ENCODE measurements around the gene MS4A3.
"Not testable (repeated sequence)": the region's sequence is repeated elsewhere in the genome, so short reads cannot be mapped to it uniquely, and the experiment has no call there.

MS4A3 gene

DNA sequence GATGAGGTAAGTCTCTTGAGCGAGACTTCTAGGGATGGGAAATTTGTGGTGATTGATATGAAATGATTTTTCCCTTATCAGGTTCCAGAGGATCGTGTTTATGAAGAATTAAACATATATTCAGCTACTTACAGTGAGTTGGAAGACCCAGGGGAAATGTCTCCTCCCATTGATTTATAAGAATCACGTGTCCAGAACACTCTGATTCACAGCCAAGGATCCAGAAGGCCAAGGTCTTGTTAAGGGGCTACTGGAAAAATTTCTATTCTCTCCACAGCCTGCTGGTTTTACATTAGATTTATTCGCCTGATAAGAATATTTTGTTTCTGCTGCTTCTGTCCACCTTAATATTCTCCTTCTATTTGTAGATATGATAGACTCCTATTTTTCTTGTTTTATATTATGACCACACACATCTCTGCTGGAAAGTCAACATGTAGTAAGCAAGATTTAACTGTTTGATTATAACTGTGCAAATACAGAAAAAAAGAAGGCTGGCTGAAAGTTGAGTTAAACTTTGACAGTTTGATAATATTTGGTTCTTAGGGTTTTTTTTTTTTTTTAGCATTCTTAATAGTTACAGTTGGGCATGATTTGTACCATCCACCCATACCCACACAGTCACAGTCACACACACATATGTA is 39.1 kb downstream of the MS4A3 start:
- DNase-seq (ENCODE audit: low read depth in 2 of 2), result no peak

DNA sequence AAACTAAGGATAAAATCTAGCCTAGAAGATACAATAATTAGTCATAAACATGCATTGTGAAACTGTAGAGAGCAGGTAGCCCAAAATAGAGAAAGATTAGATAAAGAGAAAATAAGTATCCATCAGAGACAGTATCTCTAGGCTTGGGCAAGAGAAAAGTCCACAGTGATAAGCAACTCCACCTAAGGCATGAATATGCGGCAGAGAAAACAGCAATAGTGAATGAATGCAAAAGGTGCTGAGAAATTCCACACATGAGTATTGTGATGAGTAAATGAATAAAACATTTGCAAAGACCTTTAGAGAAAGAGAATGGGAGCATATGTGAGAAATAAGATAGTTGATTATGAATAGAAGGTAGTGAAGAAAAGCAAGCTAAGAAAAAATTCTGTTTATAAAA is 40.7 kb downstream of the MS4A3 start:
- DNase-seq (ENCODE audit: low read depth in 2 of 2), result no peak

DNA sequence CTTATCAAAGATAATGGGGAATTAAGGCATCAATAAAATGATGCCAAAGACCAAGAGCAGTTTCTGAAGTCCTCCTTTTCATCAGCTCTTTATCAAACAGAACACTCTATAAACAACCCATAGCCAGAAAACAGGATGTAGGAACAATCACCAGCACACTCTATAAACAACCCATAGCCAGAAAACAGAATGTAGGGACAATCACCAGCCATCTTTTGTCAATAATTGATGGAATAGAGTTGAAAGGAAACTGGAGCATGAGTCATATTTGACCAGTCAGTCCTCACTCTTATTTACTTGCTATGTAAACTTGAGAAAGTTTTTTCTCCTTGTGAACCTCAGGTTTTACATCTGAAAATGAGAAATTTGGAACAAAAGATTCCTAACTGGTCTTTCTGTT is 42.0 kb downstream of the MS4A3 start:
- DNase-seq (ENCODE audit: low read depth in 2 of 2), result no peak

DNA sequence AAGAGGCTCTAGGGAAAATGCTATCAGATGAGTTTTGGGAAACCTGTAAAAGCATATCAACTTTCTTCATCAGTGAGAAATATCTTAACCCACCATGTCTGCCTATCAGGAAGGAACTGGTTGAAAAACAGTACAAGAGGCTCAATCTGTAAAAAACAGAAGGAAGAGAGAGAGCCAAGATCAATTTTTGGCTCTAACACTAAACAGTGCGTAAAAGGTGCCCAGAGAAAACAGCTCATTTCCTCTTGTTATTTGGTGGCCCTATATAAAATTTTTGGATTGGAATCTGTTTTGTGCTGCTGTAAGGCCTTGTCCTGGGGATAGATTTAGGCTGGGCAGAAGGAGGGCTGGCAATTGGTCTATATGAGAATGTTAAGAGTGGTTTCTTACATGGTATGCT is 44.1 kb downstream of the MS4A3 start:
- no peak for DNase-seq (ENCODE audit: low read depth in 2 of 2)

DNA sequence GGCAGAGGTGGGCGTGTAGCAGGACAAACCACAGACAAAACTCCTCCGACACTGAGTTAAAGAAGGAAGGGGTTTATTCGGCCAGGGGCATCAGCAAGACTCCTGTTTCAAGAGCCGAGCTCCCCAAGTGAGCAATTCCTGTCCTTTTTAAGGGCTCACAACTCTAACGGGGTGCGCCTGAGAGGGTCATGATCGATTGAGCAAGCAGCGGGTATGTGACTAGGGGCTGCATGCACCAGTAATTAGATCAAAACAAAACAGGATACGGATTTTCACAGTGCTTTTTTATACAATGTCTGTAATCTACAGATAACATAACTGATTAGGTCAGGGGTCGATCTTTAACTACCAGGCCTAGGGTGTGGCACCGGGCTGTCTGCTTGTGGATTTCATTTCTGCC is 44.9 kb downstream of the MS4A3 start:
- DNase-seq (ENCODE audit: low read depth in 2 of 2), result not testable (repeated sequence)

DNA sequence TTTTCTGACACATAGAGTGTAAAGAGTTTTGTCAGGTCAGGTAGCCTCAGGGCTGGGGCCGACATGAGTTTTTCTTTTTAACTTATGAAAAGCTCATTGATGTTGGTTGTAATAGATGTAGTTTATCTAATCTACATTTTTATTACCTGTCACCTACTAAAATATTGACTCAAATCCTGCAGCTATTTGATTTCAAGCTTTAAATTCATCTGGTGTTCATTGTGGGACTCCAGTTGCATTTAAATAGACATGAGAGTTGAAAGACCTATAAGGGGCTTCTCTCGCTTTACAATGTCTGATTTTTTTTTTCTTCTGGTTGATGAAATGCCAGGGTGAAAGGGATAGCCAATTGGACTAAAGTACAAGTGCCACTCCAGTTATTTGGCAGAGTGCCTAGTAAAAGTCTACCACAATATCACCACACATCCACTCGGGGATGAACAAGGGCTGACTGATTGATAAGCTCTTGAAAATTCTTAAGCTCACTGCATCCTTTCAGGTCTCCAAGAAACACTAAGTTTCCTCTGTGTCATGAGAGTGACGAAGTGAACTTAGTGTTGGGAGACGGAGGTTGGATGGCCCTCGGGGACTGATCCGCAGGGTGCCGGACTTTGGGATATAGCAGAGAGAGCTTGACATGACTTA is 48.1 kb downstream of the MS4A3 start:
- not testable (repeated sequence) for DNase-seq (ENCODE audit: low read depth in 2 of 2)

DNA sequence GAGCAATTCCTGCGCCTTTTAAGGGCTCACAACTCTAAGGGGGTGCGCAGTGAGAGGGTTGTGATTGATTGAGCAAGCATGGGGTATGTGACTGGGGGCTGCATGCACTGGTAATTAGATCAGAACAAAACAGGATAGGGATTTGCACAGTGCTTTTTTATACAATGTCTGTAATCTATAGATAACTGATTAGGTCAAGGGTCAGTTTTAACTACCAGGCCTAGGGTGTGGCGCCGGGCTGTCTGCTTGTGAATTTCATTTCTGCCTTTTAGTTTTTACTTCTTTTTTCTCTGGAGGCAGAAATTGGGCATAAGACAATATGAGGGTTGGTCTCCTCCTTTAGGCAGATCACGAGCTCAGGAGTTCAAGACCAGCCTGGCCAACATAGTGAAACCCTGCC is 52.2 kb downstream of the MS4A3 start:
- DNase-seq (ENCODE audit: low read depth in 2 of 2), result not testable (repeated sequence)

DNA sequence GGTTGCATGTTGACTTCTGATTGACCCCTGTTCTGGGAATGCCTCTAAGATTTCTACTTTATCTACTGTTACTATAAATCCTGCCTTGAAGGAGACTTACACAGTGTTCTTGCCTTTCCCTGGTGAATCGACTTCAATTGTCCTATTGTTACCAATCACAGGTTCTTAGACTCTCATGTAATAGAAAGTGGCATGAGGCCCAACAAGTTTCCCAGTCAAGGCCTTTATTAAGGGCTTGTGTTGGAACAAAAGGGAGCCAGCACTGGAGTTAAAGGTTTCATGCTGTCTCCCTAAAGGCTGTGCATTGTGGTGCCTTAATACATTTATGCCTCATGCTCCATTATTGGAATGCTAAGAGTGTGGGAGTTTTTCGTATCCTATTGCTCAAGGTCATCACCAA is 55.3 kb downstream of the MS4A3 start:
- no peak for DNase-seq (ENCODE audit: low read depth in 2 of 2)

DNA sequence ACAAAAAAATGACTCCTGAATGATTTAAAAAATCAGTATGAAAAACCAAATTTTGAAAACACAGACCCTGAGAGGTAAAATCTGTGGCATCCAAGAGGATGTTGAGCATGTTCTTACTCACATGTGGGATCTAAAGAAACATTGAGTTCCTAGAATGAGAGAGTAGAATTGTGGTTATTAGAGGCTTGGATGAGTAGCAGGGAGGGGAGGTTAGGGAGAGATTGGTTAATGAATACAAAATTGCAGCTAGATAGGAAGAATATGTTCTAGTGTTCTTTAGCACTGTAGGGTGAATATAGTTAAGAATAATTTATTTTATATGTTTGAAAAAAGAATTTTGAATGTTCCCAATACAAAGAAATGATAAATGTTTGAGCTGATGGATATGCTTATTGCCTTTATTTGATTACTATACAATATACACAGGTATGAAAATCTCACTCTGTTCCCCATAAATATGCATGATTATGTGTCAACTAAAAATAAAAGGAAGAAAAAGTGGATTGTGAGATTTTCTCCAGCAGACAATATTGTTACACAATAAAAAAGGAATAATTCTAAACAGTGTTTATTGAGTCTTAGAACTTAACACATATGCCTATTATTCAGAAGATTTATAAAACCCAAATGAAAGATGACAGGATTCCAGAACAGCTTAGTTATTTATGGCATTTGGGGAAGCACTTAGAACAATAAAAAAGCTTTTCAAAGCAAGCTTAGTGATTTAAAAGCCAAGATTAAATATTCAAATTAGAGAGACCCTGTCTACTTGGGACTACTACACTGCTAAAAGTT is 60.7 kb downstream of the MS4A3 start:
- no peak for DNase-seq (ENCODE audit: low read depth in 2 of 2)

DNA sequence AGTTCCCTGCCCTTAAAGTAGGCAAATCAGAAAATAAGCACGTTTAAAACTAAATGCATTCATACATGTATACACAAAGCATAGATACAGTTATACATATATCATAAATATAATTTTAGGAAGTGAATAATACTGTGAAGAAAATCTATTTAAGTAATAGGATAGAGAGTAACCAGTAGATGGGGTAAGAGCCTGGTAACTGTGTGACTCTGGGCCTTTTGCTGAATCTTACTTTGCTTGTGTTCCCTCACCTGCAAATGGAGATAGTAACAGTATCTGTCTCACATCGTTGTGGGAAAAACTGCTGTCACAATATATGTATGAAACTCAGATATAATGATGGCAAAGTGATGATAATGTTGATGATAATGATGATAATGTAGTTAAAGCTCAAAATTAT is 61.9 kb downstream of the MS4A3 start:
- no peak for DNase-seq (ENCODE audit: low read depth in 2 of 2)

DNA sequence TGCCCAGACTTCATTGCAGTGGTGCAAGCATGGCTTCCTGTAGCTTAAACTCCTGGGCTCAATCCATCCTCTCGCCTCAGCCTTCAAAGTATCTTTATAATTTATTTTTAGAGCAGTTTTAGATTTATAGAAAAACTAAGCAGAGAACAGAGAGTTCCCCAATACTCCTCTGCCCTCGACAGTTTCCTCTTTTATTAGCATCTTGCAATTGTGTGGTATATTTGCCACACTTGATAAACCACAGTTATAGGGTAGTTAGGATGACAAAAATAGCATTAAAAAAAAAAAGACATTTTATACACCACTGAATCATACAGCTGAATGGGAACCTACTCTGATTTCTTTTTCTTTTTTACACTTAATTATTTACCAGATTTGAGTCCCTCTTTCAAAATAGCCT is 63.2 kb downstream of the MS4A3 start:
- no peak for DNase-seq (ENCODE audit: low read depth in 2 of 2)

Data from stimulated activated CD8-positive, alpha-beta memory T cell treated with anti-CD3 and anti-CD28 coated beads, Interleukin-7, amount 100 ng/mL, for 4 hours (primary cell).